Measurements from ENCODE around the gene CCDC198.

Gene CCDC198

GRCh38 chr14:57462551-57462950 lies 31.1 kb downstream of the CCDC198 start:
- DNase-seq = no peak

- no peak for DNase-seq
These were observed 31.8 kb downstream of the CCDC198 start for GRCh38 chr14:57461777-57462320.

- DNase-seq = no peak
These were observed 57.7 kb downstream of the CCDC198 start for GRCh38 chr14:57435923-57436322.

GRCh38 chr14:57420986-57421385 lies 72.7 kb downstream of the CCDC198 start:
- no peak for DNase-seq

- DNase-seq = no peak
These were observed 73.6 kb downstream of the CCDC198 start for GRCh38 chr14:57420033-57420432.

Measured in stimulated activated naive CD4-positive, alpha-beta T cell treated with Interleukin-2 at 50 U/mL for 16 hours (primary cell).